HL-60 (cell line): ENCODE data around the gene ADCK1.

Experiments
- DNase-seq, 2 experiments: peaks; one replicate each; pipeline ENCODE4 v3.0.0-alpha.2; 2010 to 2020; ENCODE audit warnings: low read depth in 1 of 2, low spot score in 1 of 2
- H3K27ac ChIP-seq: fragments of 250-450 bp; sonication (Bioruptor Pico); replicated peaks from 2 replicates; pipeline ENCODE4 v1.5.1; 2020; ENCODE audit warnings: mild to moderate bottlenecking, moderate library complexity
- H3K27me3 ChIP-seq: fragments of 250-450 bp; sonication (Bioruptor Pico); 2 replicates; pipeline ENCODE4 v1.5.1; 2021; ENCODE audit warnings: mild to moderate bottlenecking, moderate library complexity; ENCODE audit not compliant: insufficient read depth, poor library complexity, severe bottlenecking
- H3K4me3 ChIP-seq: replicated peaks from 2 replicates; pipeline ENCODE4 v1.5.1; 2011; ENCODE audit warnings: mild to moderate bottlenecking, control low read depth, low read length; ENCODE audit not compliant: insufficient read depth
- GABPA ChIP-seq: IDR thresholded peaks from 2 replicates; pipeline ENCODE4 v1.6.1; 2012; ENCODE audit warnings: low read depth
- POLR2AphosphoS5 ChIP-seq: IDR thresholded peaks from 2 replicates; pipeline ENCODE4 v1.6.1; 2012; ENCODE audit warnings: low read depth
- SPI1 ChIP-seq: IDR thresholded peaks from 2 replicates; pipeline ENCODE4 v1.6.1; 2012; ENCODE audit warnings: low read depth, mild to moderate bottlenecking, borderline replicate concordance
- TF ChIP-seq, protein P1 (sequence below): IDR thresholded peaks from 2 replicates; pipeline ENCODE4 v1.6.1; 2012; ENCODE audit warnings: low read depth; ENCODE audit not compliant: insufficient replicate concordance
- TF ChIP-seq, protein P2 (sequence below): IDR thresholded peaks from one replicate; pipeline ENCODE4 v1.5.1; 2011; ENCODE audit warnings: low read length, control low read depth, inconsistent platforms; ENCODE audit not compliant: insufficient read depth

ADCK1 gene

DNA sequence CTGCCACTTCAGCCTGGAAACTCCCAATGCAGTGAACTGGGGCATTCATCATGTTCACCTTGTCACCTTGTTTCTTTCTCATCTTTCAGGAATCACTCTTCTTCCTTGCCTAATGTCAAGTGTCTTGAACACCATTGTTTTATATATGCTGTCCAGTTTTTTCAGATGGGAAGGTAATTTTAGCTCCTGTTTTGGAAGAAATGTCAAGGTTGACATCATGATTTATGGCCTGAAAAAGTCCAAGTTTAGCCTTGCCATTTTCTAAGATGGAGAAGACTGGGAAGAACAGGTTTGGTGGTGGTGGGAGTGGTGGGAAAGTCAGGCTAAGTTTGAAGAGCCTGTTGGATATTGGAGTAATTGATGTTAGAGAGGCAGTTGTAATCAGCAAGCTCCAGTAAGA is 54.0 kb downstream of the ADCK1 start:
- Histone ChIP-seq H3K27ac (no peak overlapping the region), H3K27me3 (no peaks in the 10 kb centered on the region), H3K4me3 (no peak overlapping the region)
- TF ChIP-seq, protein P1, sequence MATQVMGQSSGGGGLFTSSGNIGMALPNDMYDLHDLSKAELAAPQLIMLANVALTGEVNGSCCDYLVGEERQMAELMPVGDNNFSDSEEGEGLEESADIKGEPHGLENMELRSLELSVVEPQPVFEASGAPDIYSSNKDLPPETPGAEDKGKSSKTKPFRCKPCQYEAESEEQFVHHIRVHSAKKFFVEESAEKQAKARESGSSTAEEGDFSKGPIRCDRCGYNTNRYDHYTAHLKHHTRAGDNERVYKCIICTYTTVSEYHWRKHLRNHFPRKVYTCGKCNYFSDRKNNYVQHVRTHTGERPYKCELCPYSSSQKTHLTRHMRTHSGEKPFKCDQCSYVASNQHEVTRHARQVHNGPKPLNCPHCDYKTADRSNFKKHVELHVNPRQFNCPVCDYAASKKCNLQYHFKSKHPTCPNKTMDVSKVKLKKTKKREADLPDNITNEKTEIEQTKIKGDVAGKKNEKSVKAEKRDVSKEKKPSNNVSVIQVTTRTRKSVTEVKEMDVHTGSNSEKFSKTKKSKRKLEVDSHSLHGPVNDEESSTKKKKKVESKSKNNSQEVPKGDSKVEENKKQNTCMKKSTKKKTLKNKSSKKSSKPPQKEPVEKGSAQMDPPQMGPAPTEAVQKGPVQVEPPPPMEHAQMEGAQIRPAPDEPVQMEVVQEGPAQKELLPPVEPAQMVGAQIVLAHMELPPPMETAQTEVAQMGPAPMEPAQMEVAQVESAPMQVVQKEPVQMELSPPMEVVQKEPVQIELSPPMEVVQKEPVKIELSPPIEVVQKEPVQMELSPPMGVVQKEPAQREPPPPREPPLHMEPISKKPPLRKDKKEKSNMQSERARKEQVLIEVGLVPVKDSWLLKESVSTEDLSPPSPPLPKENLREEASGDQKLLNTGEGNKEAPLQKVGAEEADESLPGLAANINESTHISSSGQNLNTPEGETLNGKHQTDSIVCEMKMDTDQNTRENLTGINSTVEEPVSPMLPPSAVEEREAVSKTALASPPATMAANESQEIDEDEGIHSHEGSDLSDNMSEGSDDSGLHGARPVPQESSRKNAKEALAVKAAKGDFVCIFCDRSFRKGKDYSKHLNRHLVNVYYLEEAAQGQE, result no peak
- TF ChIP-seq, protein P2, sequence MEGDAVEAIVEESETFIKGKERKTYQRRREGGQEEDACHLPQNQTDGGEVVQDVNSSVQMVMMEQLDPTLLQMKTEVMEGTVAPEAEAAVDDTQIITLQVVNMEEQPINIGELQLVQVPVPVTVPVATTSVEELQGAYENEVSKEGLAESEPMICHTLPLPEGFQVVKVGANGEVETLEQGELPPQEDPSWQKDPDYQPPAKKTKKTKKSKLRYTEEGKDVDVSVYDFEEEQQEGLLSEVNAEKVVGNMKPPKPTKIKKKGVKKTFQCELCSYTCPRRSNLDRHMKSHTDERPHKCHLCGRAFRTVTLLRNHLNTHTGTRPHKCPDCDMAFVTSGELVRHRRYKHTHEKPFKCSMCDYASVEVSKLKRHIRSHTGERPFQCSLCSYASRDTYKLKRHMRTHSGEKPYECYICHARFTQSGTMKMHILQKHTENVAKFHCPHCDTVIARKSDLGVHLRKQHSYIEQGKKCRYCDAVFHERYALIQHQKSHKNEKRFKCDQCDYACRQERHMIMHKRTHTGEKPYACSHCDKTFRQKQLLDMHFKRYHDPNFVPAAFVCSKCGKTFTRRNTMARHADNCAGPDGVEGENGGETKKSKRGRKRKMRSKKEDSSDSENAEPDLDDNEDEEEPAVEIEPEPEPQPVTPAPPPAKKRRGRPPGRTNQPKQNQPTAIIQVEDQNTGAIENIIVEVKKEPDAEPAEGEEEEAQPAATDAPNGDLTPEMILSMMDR, result no peak
- TF ChIP-seq POLR2AphosphoS5 (no peak), SPI1 (no peak), GABPA (no peak)
- no peak for DNase-seq

DNA sequence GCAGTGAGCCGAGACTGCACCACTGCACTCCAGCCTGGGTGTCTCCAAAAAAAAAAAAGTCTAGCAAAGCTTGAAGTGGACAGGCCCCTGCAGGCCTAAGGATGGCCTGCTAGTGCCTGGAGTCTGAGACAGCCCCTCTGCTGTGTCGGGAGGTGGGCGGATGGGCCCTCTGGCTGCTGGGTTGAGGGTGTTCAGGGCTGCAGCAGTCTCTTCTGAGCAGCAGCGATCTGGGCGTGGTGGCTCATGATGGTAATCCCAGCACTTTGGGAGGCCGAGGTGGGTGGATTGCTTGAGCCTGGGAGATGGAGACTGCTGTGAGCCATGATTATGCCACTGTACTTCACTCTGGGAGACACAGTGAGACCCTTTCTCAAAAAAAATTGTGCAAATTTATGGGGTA is 57.0 kb downstream of the ADCK1 start:
- no peak for DNase-seq
- no peaks in the 10 kb centered on the region for H3K27me3 ChIP-seq
- no peak overlapping the region for H3K4me3 ChIP-seq
- TF ChIP-seq, protein P1, result no peak
- no peak for TF ChIP-seq POLR2AphosphoS5
- no peak for TF ChIP-seq SPI1
- TF ChIP-seq, protein P2, result no peak
- TF ChIP-seq GABPA, result no peak
- H3K27ac ChIP-seq, result no peak overlapping the region

DNA sequence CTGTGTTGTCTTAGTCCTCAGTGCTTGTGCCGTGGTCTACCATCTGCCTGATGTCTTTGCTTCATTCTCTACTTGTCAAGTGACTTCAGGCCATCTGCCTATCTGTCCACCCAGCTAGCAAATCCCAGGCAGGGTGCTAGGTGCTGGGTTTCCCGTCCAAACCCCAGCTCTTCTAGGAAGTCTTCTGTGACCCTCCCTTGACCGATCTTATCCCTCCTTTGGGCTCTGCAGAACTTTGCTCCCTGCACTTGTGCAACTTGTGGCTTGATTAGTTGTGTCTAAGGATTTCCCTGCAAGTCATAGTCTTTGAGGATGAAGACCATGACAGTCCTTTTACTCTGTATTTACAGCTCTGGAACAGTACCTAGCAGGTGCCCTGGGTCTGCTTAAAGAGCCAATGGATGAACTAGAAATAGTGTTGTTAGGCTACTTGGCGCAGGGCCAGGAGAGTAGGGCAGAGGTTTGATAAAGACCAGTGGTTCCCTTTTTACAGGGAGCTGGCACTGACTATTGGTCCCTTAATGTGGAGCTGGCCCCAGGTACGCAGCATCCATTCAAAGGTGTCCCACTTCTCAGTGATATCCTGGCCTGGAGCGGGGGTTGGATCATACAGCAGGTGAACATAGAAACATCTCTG is 60.1 kb downstream of the ADCK1 start:
- H3K4me3 ChIP-seq, result no peak overlapping the region
- TF ChIP-seq GABPA (no peak), POLR2AphosphoS5 (no peak), SPI1 (no peak)
- TF ChIP-seq, protein P2, result no peak
- TF ChIP-seq, protein P1, result no peak
- DNase-seq, result no peak
- H3K27me3 ChIP-seq, result no peaks in the 10 kb centered on the region
- H3K27ac ChIP-seq, result no peak overlapping the region
